GM21619 (cell line): Measurements from ENCODE around the gene KANSL2.

Source experiments
- ATAC-seq: cut with Tn5 transposase; IDR thresholded peaks from one replicate; pipeline ENCODE4 v1.9.1; 2021; ENCODE audit not compliant: unreplicated experiment

KANSL2 gene

GRCh38 chr12:48615681-48616080 lies 66.4 kb downstream of the KANSL2 start:
- no peak for ATAC-seq

GRCh38 chr12:48613321-48613720 lies 68.7 kb downstream of the KANSL2 start:
- no peak for ATAC-seq
